Femur (tissue), 1 donor: ENCODE data around the gene HPCAL1.

Source experiments
- DNase-seq: peaks from one replicate; pipeline ENCODE4 v3.0.0-alpha.2; 2017

The HPCAL1 gene

DNA sequence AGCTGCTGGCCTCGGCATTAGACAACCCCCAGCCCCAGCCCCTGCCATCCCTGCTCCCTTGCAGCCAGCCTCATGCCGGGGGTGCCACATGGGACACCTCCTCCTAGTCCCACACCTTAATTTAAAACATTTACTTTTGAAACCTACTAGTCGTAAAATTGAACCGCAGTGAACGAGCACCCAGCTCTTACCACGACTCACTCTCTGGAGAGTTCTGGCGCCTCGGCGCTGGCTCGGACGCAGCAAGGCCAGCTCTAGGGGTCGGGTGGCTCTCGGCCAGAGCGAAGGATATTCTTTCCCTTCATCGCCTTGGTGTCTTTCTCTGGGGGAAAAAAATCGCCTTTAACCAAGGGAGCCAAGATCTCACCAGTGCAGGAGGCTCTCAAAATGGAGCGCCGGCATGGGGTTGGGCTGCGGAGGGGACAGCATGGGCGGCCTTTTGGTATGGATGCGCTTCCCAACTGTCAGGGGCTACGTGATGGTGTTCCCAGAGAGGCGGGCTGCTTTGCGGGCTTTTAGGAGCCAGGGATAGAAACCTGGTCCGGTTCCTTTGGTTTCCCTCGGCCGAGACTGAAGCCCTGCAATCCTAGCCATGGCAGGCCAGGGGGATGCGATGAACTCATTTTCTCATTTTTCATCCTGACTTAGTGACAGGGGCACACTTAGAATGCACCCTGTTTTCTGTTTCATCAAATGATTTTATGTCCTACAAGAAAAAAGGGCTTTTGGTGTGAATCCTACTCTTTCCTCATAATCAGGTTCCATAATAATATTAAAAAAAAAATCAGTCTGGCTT lies 2.0 kb downstream of the HPCAL1 start:
- no peak for DNase-seq

DNA sequence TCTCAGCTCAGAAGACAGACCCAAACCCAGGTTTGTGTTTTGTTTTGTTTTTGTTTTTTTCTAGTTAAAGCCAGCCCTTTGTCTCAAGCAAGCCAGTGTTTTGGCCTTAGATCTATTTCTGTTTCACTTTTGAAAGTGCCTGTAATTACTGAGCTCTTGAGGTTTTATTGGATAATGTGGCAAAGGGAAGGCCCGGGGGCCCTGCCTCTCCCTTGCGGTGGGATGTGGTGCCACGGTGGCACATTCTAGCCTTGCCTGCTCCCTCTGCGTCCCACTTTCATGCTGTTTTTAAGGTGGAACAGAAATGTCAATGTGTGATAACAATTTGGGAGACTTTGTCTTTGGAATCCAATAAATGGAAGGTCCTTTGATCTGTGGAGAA lies 2.5 kb downstream of the HPCAL1 start:
- peak; percentile 57 for DNase-seq

GRCh38 chr2:10305715-10306114 lies 3.0 kb downstream of the HPCAL1 start:
- no peak for DNase-seq

DNA sequence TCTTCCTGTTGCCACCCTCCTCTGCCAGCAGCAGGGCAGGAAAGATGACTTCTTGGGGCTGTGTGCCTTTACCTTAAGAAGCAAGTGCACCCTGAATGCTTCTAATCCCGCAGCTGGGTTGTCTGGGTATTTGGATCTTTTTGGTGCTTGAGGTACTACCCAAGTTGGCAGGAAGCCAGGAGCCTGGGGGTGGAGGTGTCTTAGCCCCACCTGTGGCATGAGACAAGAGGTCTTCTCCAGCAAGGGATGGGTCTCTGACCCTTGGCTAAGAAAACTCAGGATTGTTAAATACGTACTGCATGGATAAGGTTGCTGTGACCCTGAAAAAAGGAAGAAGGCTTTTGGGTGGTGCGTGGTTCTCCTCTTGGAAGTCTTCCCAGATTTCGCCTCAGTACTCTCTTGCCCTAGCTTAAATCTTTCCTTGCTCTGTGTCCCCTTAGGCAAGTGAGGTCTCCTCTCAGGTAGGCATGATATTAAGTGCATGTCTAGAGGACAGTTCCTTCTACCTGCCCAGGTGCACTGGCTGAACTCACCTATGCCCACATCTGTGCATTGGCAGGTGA lies 4.3 kb downstream of the HPCAL1 start:
- no peak for DNase-seq

- no peak for DNase-seq
These were observed 5.0 kb downstream of the HPCAL1 start for GRCh38 chr2:10307561-10308156.

GRCh38 chr2:10308866-10309265 lies 6.2 kb downstream of the HPCAL1 start:
- no peak for DNase-seq

DNA sequence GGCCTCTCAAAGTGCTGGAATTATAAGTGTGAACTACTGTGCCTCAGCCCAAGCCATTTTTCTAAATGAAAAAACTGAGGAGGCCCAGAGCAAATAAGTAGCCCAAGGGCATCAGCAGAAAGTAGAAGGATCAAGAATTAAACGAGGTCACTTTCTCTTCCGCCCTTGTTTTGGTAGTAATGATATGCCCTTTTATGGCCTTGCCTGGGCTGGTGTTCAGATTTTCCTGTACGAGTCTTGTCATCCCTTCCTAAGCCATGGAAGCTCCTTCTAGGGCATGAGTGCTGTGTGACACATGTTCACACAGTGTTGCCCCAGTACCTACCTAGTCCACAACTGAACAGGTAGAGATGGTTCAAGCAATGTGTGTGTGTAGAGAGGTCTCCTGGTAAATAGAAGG lies 6.6 kb downstream of the HPCAL1 start:
- no peak for DNase-seq

- no peak for DNase-seq
These were observed 7.7 kb downstream of the HPCAL1 start for GRCh38 chr2:10310309-10310888.

DNA sequence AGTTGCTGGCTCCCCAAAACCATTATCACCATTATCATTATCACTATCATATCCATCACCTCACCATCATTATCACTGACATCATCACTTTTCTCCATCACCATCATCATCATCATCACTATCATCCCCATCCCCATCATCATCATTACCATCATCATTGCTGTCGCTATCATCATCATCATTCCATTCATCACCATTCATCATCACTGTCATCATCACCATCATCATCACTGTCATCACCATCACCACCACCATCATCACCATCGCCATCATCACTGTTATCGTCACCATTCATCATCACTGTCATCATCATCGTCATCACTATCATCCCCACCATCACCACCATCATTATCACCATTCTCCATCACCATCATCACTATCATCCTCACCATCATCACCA lies 9.0 kb downstream of the HPCAL1 start:
- DNase-seq = no peak

- no peak for DNase-seq
These were observed 9.8 kb downstream of the HPCAL1 start for GRCh38 chr2:10312437-10312957.

GRCh38 chr2:10316336-10316735 lies 13.6 kb downstream of the HPCAL1 start:
- DNase-seq = no peak

- DNase-seq = no peak
These were observed 14.2 kb downstream of the HPCAL1 start for GRCh38 chr2:10316860-10317259.

- no peak for DNase-seq
These were observed 14.9 kb downstream of the HPCAL1 start for GRCh38 chr2:10317646-10318045.

- DNase-seq = no peak
These were observed 15.6 kb downstream of the HPCAL1 start for GRCh38 chr2:10318345-10318744.

GRCh38 chr2:10319892-10320574 lies 17.3 kb downstream of the HPCAL1 start:
- DNase-seq = no peak

DNA sequence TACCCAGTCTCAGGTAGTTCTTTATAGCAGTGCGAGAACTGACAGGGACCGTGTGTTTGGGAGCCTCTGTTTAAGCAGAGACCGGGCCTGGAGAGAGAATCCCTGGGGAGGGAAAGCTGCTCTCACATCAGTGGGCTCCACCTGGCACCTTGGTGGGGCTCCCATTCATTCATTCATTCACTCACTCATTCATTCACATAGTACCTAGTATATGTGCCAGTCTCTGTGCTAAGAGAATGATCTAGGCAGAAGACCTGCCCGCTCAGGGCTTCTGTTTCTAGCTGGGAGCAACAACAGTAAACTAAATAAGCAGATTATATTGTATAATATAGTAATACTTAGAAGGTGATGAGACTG lies 17.8 kb downstream of the HPCAL1 start:
- no peak for DNase-seq

DNA sequence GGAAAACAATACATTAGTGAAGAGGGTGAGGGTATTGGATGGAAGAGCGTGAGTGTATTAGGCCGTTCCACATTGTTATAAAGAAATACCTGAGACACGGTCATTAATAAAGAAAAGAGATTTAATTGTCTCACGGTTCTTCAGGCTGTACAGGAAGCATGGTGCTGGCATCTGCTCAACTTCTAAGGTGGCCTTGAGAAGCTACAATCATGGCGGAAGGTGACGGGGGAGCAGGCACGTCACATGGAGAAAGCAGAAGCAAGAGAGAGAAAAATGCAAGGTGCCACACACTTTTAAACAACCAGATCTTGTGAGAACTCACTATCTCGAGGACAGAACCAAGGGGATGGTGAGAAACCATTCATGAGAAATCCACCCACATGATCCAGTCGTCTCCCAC lies 18.2 kb downstream of the HPCAL1 start:
- DNase-seq = no peak

DNA sequence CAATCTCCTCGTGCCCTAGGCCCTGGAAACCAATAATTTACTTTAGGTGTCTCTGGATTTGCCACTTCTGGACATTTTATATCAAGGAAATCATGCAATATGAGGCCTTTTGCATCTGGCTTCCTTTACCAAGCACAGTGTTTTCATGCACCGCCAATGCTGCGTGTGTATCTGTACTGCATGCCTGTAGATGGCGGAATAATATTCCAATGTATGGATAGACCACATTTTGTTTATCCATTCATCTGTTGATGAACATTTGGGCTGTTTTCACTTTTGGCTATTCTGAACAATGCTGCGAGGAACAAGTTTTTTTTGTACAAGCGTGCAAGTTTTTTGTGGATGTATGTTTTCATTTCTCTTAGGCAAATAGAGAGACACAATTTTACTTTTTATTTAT lies 18.9 kb downstream of the HPCAL1 start:
- DNase-seq = no peak

GRCh38 chr2:10322481-10322880 lies 19.8 kb downstream of the HPCAL1 start:
- DNase-seq = no peak

GRCh38 chr2:10322973-10323372 lies 20.3 kb downstream of the HPCAL1 start:
- no peak for DNase-seq

GRCh38 chr2:10323535-10323934 lies 20.8 kb downstream of the HPCAL1 start:
- no peak for DNase-seq

- DNase-seq = no peak
These were observed 21.6 kb downstream of the HPCAL1 start for GRCh38 chr2:10324095-10324832.
